Natural killer cell (primary cell): ENCODE results near the gene SCN5A. TPM values are rescaled to one million over a fixed set of nuclear protein-coding genes. Genes with fewer than 3 reads are reported as not detected.

Experiments used
- ATAC-seq, 3 donors: fragments of 150-1000 bp in 2 of 3; fragments of 200-7000 bp in 1 of 3; cut with Tn5 transposase; 1 replicate in 1 of 3; 2 replicates in 2 of 3; pipeline ENCODE4 v1.10.0; 2021; ENCODE audit warnings: mild to moderate bottlenecking in 2 of 3, moderate library complexity in 2 of 3
- DNase-seq, 2 donors: peaks; one replicate each; pipeline versions ENCODE4 v3.0.0 to v3.0.0-alpha.2; 2013 to 2021; ENCODE audit warnings: mixed read lengths in 1 of 2
- H3K27ac ChIP-seq: one replicate; pipeline ENCODE4 v1.5.1; 2013; ENCODE audit warnings: mild to moderate bottlenecking, low read length
- H3K27me3 ChIP-seq: one replicate; pipeline ENCODE4 v1.6.1; 2013; ENCODE audit warnings: low read length; ENCODE audit not compliant: control insufficient read depth, insufficient read depth
- H3K36me3 ChIP-seq: one replicate; pipeline ENCODE4 v1.6.1; 2013; ENCODE audit warnings: low read length; ENCODE audit not compliant: control insufficient read depth, insufficient read depth
- H3K4me1 ChIP-seq: one replicate; pipeline ENCODE4 v1.6.1; 2013; ENCODE audit warnings: low read length; ENCODE audit not compliant: control insufficient read depth, insufficient read depth
- H3K4me3 ChIP-seq: one replicate; pipeline ENCODE4 v1.5.1; 2013; ENCODE audit warnings: low read length
- H3K9me3 ChIP-seq: one replicate; pipeline ENCODE4 v1.6.1; 2013; ENCODE audit warnings: low read length; ENCODE audit not compliant: control insufficient read depth, insufficient read depth
- H3K27ac Mint-ChIP-seq, 2 donors: one replicate each; pipeline ENCODE4 v1.8.0; 2022; ENCODE audit warnings: mild to moderate bottlenecking in 2 of 2, mixed read lengths in 2 of 2, moderate library complexity in 1 of 2
- H3K27me3 Mint-ChIP-seq, 2 donors: one replicate each; pipeline ENCODE4 v1.8.0; 2022; ENCODE audit warnings: low read depth in 2 of 2, mixed read lengths in 2 of 2
- H3K36me3 Mint-ChIP-seq: one replicate; pipeline ENCODE4 v1.8.0; 2022; ENCODE audit warnings: mixed read lengths
- H3K4me1 Mint-ChIP-seq, 2 donors: one replicate each; pipeline ENCODE4 v1.8.0; 2022; ENCODE audit warnings: mixed read lengths in 2 of 2
- H3K4me3 Mint-ChIP-seq: one replicate; pipeline ENCODE4 v1.8.0; 2022; ENCODE audit warnings: mild to moderate bottlenecking, moderate library complexity, mixed read lengths
- H3K9me3 Mint-ChIP-seq, 2 donors: one replicate each; pipeline ENCODE4 v1.8.0; 2022; ENCODE audit warnings: mixed read lengths in 2 of 2
- whole genome bisulfite sequencing: methylation state at CpG from one replicate; pipeline ENCODE4 v1.1.7; 2013; ENCODE audit warnings: missing lambda C conversion rate; ENCODE audit not compliant: insufficient coverage; 5-methylcytosine and 5-hydroxymethylcytosine counted together
- intact Hi-C: fragments of 100-400 bp; cut with micrococcal nuclease; formaldehyde crosslinking; loops from one replicate; pipeline ENCODE4 v1.14.2; 2022
- total RNA-seq, 4 donors: library from RNA; stranded (reverse); fragments of 120-200 nt in 1 of 4; gene quantifications; one replicate each; pipeline versions ENCODE4 v1.2.3 to v1.2.4, GENCODE V29; 2013 to 2022
- TF ChIP-seq, protein P1 (sequence below): fragments of 200-600 bp; IDR thresholded peaks from one replicate; pipeline ENCODE4 v1.8.0; 2022; ENCODE audit warnings: antibody characterized with exemption

Gene SCN5A
- total RNA-seq, 3 donors from 2014 or later (not counting 1 experiment from before 2014, with no cell fraction given): 0.50 TPM; not detected in 2

DNA sequence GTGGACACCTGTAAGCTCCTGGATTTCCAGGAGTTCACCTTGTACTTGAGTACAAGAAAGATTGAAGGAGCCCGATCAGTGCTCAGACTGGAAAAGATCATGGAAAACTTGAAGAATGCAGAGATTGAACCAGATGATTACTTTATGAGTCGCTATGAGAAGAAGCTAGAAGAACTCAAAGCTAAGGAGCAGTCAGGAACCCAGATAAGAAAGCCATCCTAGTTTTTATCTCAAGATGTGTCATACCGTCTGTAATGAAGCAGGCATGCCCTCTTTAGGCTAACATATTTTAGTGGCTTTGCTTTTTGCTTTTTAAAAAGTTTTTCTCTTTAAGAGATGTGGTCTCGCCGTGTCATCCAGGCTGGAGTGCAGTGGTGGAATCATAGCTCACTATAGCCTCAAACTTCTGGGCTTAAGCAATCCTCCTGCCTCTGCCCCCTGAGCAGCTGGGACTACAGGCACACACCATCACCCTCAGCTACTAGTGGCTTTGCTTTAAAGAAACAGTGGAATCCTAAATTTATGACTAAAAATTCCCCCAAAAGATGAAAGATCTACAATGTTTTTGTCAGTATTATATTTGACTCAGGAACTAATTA is 125.2 kb downstream of the SCN5A start:
- intact Hi-C loops: loop anchor here (10.0 kb wide), 1 partner anchor 321 kb away; no protein-coding TSS in a partner anchor
- ATAC-seq (no peak), DNase-seq (no peak)
- H3K4me1 Mint-ChIP-seq: peaks cover 11 to 24% of the 10 kb centered on the region in 2 donors
- H3K27me3 ChIP-seq: no peaks in the 10 kb centered on the region
- H3K4me1 ChIP-seq: no peaks in the 10 kb centered on the region
- no peak overlapping the region for H3K4me3 ChIP-seq
- WGBS: 98% methylated on average over 5 of the region's 5 CpGs
- no peak overlapping the region for H3K27ac ChIP-seq
- no peak overlapping the region for H3K4me3 Mint-ChIP-seq
- H3K9me3 ChIP-seq: no peaks in the 10 kb centered on the region
- no peak overlapping the region for H3K27ac Mint-ChIP-seq
- H3K36me3 ChIP-seq: peaks cover 18% of the 10 kb centered on the region
- no peaks in the 10 kb centered on the region for H3K27me3 Mint-ChIP-seq
- TF ChIP-seq, protein P1, sequence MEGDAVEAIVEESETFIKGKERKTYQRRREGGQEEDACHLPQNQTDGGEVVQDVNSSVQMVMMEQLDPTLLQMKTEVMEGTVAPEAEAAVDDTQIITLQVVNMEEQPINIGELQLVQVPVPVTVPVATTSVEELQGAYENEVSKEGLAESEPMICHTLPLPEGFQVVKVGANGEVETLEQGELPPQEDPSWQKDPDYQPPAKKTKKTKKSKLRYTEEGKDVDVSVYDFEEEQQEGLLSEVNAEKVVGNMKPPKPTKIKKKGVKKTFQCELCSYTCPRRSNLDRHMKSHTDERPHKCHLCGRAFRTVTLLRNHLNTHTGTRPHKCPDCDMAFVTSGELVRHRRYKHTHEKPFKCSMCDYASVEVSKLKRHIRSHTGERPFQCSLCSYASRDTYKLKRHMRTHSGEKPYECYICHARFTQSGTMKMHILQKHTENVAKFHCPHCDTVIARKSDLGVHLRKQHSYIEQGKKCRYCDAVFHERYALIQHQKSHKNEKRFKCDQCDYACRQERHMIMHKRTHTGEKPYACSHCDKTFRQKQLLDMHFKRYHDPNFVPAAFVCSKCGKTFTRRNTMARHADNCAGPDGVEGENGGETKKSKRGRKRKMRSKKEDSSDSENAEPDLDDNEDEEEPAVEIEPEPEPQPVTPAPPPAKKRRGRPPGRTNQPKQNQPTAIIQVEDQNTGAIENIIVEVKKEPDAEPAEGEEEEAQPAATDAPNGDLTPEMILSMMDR: no peak
- no peaks in the 10 kb centered on the region for H3K9me3 Mint-ChIP-seq
- peaks cover 19% of the 10 kb centered on the region for H3K36me3 Mint-ChIP-seq

DNA sequence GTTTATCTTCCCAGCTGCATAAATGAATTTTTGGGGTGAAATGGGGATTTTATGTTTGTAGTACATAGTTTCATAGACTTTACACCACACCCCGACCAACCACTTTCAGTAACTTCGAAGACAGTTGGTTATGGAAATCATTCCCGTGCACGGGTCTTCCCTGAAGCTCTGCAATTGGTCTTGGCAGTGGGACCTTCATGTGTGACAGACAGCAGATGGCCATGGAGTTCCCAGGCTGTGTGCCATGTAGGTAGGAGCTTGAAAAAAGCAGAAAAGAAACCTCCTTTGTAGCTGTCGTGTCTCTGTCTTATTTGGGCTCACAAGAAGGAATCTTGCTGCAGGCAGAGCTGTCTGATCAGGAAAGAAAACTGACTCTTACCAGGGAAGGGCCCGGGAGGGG is 127.5 kb downstream of the SCN5A start:
- no peak for DNase-seq
- Histone ChIP-seq H3K27me3 (no peaks in the 10 kb centered on the region), H3K4me3 (no peak overlapping the region), H3K27ac (no peak overlapping the region), H3K9me3 (no peaks in the 10 kb centered on the region), H3K36me3 (peaks cover 18% of the 10 kb centered on the region), H3K4me1 (no peaks in the 10 kb centered on the region)
- Mint-ChIP-seq H3K36me3 (peaks cover 12% of the 10 kb centered on the region), H3K4me3 (no peak overlapping the region), H3K27me3 (no peaks in the 10 kb centered on the region), H3K4me1 (peaks cover 18 to 31% of the 10 kb centered on the region in 2 donors), H3K27ac (peak overlapping the region in 1 of 2 donors; percentile 42), H3K9me3 (no peaks in the 10 kb centered on the region)
- TF ChIP-seq, protein P1: no peak
- no peak for ATAC-seq
- WGBS: 98% methylated on average over 6 of the region's 6 CpGs
- intact Hi-C loops: loop anchor here (10.0 kb wide), 1 partner anchor 323 kb away; no protein-coding TSS in a partner anchor

- H3K36me3 Mint-ChIP-seq: peaks cover 12% of the 10 kb centered on the region
- Histone ChIP-seq H3K27ac (no peak overlapping the region), H3K4me1 (no peaks in the 10 kb centered on the region), H3K36me3 (peaks cover 18% of the 10 kb centered on the region), H3K9me3 (no peaks in the 10 kb centered on the region), H3K4me3 (no peak overlapping the region), H3K27me3 (no peaks in the 10 kb centered on the region)
- no peaks in the 10 kb centered on the region for H3K9me3 Mint-ChIP-seq
- peak overlapping the region in 1 of 2 donors; percentile 42 for H3K27ac Mint-ChIP-seq
- peaks cover 18 to 31% of the 10 kb centered on the region in 2 donors for H3K4me1 Mint-ChIP-seq
- intact Hi-C loops: loop anchor here (1.0 to 10.0 kb wide), 2 partner anchors 130 to 323 kb away; no protein-coding TSS in a partner anchor
- DNase-seq (peak; percentile 46 to 85), ATAC-seq (peak; percentile 74 to 77 (median 75))
- no peak overlapping the region for H3K4me3 Mint-ChIP-seq
- TF ChIP-seq, protein P1: peak; percentile 90
- no peaks in the 10 kb centered on the region for H3K27me3 Mint-ChIP-seq
- 8% methylated on average over 5 of the region's 5 CpGs for WGBS
Observed at GRCh38 chr3:38521391-38521987, 128.0 kb downstream of the SCN5A start.
